ENCODE results near the gene EYS.
"Not testable (repeated sequence)": the region's sequence is repeated elsewhere in the genome, so short reads cannot be mapped to it uniquely, and the experiment has no call there.

The EYS gene

DNA sequence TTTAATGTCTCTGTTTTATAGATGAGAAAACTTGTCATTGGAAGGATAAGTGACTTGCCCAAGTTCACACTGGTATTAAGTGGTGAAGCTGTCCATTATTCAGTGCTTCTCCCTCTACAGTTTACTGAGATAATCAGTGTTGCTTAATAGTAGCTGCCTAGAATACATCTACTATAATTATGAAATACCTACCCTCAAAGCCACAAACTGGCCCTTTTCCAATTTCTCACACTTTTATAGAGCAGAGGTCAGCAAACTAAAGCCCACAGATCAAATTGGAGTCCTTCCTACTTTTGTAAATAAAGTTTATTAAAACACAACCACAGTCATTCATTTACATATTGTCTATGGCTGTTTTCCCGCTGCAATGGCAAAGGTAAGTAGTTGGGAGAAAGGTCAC, 73.5 kb downstream of the EYS start:
- DNase-seq (ENCODE audit: low spot score): no peak

DNA sequence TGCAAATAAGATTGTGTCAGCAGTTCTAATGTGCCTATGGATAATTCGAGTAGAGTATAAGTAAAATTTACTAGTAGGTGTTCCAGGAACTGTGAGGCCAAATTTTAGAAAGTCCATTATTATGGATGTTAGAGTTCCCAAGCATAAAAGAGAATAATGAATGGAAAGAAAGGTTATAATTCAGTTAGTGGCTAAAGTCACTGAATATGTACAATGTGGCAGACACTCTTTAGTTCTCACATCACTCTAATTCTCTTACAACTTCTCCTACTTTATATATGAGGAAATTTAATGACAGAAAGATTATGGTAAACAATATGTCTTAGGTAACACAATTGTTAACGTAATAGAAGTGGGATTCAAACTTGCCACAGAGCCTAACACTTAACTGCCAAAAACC, 75.3 kb downstream of the EYS start:
- DNase-seq (ENCODE audit: low spot score): no peak

DNA sequence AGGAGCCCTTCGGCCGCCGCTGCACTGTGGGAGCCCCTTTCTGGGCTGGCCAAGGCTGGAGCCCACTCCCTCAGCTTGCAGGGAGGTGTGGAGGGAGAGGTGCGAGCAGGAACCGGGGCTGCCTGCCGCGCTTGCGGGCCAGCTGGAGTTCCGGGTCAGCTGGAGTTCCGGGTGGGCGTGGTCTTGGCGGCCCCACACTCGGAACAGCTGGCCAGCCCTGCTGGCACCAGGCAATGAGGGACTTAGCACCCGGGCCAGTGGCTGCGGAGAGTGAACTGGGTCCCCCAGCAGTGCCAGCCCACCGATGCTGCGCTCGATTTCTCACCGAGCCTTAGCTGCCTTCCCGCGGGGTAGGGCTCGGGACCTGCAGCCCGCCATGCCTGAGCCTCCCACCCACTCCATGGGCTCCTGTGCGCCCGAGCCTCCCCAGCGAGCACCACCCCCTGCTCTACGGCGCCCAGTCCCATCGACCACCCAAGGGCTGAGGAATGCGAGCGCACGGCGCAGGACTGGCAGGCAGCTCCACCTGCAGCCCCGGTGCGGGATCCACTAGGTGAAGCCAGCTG, 79.5 kb downstream of the EYS start:
- not testable (repeated sequence) for DNase-seq (ENCODE audit: low spot score)

DNA sequence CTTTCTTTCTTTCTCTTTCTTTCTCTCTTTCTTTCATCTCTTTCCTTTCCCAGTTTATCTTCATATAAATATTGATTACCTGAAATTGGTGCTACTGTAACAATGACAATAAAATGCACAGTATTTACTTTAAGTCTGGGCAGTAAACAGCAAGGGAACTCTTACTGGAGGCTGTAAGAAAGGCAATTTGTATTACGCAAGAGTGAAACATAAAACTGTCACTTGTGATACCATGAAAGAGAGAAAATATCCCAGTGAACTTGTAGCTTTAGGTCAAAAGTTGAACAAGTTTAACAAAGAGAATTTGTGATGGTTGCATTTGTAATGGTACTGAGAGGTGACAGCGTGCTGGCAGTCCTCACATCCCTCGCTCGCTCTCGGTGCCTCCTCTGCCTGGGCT, 80.0 kb downstream of the EYS start:
- DNase-seq (ENCODE audit: low spot score): no peak

DNA sequence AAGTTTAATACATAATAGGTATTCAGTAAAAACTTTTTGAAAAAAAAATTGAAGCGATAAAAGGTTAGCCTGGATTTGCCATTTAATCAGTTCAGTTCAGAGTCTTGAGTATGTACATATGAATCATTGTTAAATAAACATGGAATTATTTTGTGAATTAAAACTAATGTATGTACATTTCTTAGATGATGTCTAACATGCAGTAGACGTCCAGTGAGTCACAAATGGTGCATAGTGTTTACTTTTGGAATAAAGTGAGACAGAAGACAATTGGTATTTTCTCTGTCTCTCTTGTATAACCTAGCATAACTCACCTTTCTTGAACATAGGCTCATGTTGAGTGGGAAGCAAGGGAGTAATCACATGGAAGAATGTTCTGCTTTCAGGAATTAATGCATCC, 83.5 kb downstream of the EYS start:
- no peak for DNase-seq (ENCODE audit: low spot score)

DNA sequence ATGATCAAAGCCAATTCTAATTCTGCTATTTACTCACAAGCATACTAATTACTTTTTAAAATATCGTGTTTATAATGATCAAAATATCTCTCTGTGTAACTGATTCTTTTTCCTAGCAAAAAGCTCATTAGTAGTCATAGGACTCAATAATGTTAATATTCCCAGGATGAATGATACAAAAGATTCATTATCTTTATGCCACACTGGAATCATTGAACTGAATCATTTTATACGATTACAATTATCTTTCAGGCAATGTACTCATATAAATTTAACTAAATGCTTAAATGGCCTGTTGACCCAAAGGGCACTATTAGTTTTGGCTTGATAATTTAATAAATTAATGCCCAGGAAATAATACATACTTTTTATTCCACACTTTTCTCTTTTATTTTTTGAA, 96.3 kb downstream of the EYS start:
- no peak for DNase-seq (ENCODE audit: low spot score)

DNA sequence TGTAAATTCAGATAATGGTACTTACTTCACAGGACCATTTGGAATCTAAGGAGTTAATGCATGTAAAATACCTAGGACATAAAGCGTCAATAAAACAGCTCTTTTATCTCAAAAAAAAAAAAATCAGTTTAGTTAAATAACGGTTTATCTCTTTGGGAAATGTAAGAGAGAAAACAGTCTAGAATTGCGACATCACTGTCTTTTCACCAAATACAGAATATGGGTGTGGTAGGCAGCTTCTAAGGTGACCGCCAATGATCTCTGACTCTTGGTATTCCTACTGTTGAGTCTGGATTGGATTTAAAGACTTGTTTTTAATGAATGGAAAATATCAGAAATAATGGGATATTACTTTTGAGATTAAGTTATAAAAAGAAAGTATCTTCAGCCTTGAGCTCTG, 111.5 kb downstream of the EYS start:
- no peak for DNase-seq (ENCODE audit: low spot score)

DNA sequence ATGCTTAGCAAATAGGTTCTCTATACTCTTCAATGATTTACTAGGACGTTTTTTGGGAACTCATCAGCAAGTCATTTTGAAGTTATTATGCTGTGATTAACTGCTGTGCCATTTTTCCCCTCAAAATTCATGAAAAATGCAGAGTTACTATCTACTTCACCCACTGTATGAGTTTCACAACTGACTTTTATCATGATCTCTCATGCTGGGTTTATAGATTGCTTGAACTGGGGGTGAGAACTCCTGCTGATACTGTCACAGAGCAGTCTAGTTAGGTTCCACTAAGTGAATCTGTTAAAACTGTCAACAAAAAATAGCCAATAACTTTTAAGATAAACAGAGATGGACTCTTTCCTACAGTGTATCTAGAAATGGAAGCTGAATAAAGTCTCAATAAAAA, 136.7 kb downstream of the EYS start:
- no peak for DNase-seq (ENCODE audit: low spot score)

DNA sequence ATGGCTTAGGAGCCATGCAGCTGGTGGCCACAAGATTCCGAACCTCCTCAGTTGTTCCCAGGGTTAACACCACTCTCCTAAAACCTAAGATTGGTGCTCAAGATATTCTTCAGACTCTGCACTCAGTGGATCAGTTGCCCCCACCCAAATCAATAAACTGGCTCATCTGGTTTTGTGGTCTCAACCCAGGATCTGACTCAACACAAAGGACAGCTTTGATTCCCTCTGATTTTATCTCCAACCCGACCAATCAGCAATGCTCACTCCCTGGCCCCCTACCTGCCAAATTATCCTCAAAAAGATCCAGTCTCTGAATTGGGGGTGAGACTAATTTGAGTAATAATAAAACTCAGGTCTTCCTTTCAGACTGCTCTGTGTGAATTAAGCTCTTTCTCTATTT, 137.5 kb downstream of the EYS start:
- no peak for DNase-seq (ENCODE audit: low spot score)

DNA sequence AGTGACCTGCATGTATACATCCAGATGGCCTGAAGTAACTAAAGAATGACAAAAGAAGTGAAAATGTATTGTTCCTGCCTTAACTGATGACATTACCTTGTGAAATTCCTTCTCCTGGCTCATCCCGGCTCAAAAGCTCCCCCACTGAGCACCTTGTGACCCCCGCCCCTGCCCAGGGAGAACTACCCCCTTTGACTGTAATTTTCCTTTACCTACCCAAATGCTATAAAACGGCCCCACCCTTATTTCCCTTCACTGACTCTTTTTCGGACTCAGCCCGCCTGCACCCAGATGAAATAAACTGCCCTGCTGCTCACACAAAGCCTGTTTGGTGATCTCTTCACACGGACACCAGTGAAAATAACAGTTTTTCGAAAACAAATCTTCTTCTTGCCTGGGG, 138.0 kb downstream of the EYS start:
- DNase-seq (ENCODE audit: low spot score): not testable (repeated sequence)

DNA sequence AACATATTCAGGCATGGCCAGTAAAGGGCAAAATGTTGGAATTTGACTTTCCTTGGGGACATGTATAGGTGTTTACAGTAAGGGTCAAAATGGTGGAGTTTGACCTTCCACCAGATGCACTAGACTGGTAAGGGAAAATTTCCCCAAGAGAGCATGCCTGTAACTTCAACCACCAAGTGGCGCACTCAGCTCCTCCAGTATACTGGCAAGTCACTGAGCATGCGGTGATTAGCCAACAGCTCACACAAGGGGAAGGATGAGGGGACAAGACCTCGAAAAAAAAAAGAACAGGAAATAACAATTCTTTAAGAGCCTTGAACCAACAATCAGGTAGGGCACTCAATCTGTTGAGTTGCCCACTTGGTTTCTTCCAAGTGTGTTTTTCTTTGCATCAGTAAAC, 140.9 kb downstream of the EYS start:
- DNase-seq (ENCODE audit: low spot score): no peak

DNA sequence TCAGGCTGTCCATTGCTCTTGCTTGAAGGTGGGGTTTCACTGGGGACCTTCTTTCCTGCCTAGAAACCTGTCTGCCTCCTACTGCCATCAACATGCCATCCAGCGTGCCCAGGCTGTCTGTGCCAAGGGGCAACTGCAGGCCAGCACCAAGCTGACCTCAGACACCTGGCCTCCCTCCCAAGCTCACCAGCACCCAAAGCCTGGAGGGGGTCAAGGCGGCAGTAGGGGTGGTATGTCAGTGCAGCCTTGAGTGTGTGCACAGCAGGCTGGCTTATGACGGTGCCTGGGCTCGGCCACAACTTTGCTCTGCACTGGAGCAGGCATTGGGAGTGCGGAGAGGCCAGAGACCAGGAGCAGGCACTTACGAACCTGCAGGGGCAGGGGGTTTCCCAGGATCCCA, 149.0 kb downstream of the EYS start:
- DNase-seq (ENCODE audit: low spot score): no peak

DNA sequence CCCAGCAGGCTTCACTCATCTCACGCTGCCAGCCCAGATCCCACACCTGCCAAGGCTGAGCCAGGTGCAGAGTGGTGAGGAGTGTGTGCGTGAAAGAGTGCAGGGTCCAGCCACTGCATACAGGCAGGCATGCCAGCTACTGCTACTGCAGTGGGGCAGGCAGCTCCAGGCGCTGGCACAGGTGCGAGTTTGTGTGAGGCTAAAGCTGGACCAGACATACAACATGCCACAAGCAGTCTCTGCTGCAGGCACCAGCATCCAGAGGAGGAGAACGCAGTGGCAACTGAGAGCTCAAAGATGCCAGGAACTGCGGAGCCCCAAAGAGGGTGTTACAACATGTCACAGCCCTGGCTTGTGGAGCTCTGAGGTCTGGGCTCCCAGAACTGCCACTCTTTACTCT, 149.8 kb downstream of the EYS start:
- no peak for DNase-seq (ENCODE audit: low spot score)

DNA sequence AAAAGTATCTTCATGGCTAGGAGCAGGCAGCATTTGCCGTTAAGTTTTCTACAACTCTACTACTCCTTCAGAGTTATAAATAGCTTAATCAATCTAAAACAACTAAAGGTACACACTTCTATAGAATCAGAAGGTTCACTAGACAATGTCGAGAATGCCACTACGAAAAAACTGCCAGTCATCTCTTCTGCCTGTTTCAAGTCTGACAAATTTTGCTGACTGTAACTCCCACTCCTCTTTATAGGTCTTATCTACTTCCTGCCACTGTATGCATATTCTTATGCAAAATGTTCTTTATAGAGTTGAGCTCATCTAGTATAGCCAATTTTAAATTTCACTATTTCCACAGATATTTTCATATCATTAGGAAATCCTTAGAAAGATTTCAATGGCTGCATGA, 160.1 kb downstream of the EYS start:
- DNase-seq (ENCODE audit: low spot score): no peak

DNA sequence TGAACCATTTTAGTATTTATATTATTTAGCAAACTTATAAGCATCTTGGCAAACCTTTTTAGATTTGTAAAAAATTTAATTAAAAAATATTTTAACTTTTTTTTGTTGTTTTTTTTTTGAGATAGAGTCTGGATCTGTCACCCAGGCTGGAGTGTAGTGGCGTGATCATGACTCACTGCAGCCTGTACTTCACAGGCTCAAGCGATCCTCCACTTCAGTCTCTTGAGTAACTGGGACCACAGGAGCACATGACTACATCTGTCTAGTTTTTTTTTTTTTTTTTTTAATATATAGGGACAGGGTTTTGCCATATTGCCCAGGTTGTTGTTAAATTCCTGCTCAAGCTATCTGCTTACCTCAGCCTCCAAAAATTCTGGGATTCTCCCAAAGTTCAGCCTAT, 161.1 kb downstream of the EYS start:
- no peak for DNase-seq (ENCODE audit: low spot score)

DNA sequence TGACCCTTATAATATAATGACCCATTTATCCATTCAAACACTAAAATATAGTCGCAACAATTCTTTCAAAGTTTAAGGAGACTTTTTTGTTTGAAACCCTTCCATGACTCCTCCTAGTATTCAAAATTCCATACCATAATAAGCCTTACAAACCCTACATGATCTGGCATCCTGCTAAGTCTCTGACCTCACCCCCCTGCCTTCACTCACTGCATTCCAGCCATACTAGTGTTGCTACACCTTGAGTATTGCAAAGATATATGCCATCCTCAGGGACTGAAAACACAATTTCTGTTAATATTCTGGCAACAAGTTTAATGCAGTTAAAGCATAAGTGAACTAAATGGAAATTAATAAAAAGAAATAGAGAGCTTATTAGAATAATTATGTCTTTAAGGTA, 168.4 kb downstream of the EYS start:
- no peak for DNase-seq (ENCODE audit: low spot score)

DNA sequence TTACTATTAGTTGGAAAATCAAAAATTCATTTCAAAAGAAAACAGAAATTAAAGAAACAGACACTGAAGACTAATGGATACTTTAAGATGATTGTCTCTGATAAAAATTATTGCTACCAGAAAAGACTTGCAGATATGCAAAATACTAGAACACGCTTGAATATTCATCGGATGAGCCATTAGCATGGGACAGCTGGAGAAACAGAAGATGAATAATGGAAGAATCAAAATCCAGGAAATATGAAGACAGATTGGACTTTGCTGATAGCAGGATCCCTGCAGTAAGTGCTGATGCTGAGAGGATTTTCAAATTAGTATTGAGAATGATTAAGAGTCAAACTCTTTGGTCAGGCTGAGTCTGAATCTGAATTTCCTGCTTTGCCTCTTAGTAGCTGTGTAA, 169.4 kb downstream of the EYS start:
- no peak for DNase-seq (ENCODE audit: low spot score)

DNA sequence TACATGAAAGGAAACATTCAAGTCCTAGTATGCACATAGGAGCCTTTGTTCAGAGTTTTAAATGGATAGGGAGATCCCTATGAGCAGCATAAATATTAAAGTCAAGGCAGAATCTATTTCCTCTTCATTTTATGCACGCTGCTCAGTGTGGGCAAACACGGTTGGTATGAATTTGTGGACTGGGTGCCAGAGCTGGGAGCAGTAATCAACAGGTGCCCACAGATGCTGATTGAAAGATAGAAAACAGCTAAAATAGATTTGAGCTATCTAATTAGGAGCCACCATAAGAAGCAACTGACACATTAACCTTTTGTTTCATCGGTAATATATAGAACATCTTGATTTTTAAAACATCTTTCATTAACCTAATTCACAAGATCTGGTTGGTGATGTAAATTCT, 175.5 kb downstream of the EYS start:
- DNase-seq (ENCODE audit: low spot score): no peak

DNA sequence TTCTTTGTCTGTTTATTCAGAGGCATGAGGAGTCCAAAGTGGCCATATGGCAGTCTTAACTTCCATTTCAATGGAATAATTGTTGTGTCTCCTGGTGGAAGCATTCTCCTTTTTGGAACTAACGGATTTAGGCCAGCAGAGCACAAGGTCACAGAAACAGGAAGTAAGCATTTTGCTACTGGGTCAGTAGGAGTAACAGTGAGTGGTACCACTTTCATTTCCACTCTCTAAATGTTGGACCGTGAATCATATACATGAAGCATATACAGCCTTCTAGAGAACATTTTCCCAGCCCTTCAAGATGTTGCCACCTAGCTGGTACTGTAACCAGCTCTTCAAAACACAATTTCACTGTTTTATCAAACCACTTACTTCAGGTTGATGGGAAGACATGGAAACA, 182.8 kb downstream of the EYS start:
- no peak for DNase-seq (ENCODE audit: low spot score)

DNA sequence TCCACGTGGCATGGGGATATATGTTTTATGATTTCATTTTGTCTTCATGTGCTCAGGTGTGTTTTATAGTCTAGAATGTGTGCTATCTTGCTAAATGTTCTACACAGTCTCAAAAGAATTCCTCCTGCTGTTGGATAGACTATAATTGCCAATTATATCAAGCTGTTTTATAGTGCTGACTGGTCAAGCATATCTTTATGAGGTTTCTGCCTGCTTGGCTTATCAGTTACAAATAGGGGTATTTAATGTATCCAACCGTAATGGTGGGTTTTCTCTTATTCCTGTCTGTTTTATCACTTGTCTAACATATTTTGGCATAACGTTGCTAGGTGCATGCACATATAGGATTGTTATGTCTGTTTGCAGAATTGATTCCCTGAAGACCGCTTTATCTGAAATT, 201.3 kb downstream of the EYS start:
- no peak for DNase-seq (ENCODE audit: low spot score)

DNA sequence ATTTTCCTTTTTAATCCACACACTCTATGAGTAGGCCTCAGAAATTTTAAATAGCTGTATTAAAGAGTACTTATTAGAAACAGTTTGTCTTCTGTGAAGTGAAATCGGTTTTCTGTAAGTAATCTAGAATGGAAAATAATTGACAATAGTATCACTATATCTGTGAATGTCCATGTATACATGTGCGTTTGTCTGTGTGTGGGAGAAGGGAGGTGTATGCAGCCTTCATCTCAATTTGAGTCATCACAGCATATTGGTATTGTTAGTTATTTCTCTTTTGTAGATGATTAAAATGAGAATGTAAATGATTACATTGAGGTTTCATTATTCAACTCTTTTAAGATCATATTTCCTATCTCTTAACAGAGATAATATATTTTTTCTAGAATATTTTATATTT, 206.0 kb downstream of the EYS start:
- DNase-seq (ENCODE audit: low spot score): no peak

DNA sequence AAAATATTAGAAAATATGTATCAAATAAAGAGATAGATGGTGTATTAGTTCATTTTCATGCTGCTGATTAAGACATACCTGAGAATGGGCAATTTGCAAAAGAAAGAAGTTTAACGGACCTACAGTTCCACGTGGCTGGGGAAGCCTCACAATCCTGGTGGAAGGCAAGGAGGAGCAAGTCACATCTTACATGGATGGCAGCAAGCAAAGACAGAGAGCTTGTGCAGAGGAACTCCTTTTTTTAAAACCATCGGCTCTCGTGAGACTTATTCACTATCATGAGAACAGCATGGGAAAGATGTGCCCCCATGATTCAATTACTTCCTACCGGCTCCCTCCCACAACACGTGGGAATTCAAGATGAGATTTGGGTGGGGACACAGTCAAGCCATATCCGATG, 223.4 kb downstream of the EYS start:
- DNase-seq (ENCODE audit: low spot score): not testable (repeated sequence)

DNA sequence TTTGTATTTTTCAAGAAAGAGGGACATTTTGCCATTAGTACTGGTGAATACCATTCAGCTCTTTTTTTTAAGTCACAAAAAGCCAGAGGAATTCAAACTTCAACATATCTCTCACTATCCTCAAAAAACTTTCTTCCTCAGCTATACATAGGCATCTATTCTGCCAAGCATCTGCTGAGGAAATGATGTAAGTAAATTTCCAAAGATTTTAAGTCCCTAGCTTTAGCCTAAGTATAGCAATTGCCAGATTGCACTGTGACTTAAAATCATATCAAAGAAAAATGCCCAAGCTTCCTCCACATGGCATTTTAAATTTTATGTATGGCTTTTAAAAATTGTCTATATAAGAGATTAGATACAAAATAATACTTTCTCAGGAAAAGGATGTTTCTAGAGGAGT, 237.4 kb downstream of the EYS start:
- DNase-seq (ENCODE audit: low spot score): no peak

DNA sequence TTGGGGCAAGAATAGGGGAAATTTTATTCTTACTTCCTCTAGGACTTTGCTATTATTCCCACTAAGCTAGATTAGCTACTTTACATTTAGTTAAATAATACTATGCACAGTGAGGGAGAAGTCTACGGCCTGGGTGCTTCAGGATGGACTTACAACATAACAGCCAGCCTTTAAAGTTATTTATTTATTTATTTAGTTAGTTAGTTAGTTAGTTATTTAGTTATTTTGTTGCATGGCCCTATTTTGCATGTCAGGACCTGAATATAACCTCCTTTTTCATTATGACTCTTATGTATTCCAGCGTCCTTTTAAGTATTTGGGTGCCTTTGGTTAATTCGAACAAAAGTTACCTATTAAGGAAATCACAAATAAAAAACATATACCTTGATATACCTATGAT, 238.7 kb downstream of the EYS start:
- no peak for DNase-seq (ENCODE audit: low spot score)

DNA sequence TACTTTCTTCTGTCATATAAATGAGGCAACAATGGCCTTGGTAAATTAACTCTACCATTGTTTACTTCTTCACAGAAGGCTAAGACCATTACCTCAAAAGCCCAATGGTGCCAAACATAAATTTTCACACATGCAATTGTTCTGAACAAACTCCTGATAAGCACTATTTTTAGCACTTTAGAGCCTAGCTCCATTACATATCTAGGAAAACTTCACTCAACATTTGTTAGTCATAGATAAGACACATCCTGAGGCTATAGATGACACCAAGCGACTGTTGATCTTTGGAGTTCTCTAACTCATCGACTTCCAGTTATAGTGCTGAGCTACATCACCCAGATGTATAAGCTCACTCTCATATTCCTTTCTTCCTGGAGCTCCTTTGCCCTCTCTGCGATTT, 245.9 kb downstream of the EYS start:
- DNase-seq (ENCODE audit: low spot score): peak; percentile 27
